Stomach (tissue), 9 donors: ENCODE data around the gene HLA-F. TPM values are rescaled to one million over a fixed set of nuclear protein-coding genes. Genes with fewer than 3 reads are reported as not detected.

ENCODE experiments used
- DNase-seq, 2 donors: peaks; one replicate each; pipeline versions ENCODE4 v3.0.0 to v3.0.0-alpha.2; 2013 to 2019
- H3K27ac ChIP-seq, 5 donors: fragments of 200-600 bp in 4 of 5; sonication (generic) in 4 of 5; one replicate each; pipeline ENCODE4 v1.5.1; 2013 to 2019; ENCODE audit warnings: mild to moderate bottlenecking in 1 of 5, moderate library complexity in 1 of 5
- H3K27me3 ChIP-seq, 3 donors: fragments of 200-600 bp; sonication (generic); one replicate each; pipeline ENCODE4 v1.5.1; 2017 to 2019; ENCODE audit warnings: mixed run types in 1 of 3
- H3K36me3 ChIP-seq, 4 donors: fragments of 200-600 bp; sonication (generic); 1 replicate in 3 of 4; 2 replicates in 1 of 4; pipeline ENCODE4 v1.5.1; 2016 to 2019
- H3K4me1 ChIP-seq, 4 donors: fragments of 200-600 bp; sonication (generic); one replicate each; pipeline ENCODE4 v1.5.1; 2016 to 2019
- H3K4me3 ChIP-seq, 4 donors: fragments of 200-600 bp; sonication (generic) in 3 of 4; one replicate each; pipeline ENCODE4 v1.5.1; 2016 to 2019; ENCODE audit warnings: mild to moderate bottlenecking in 1 of 4
- H3K9me3 ChIP-seq, 4 donors: fragments of 200-600 bp; sonication (generic); one replicate each; pipeline ENCODE4 v1.5.1; 2016 to 2019
- EP300 ChIP-seq: sonication (generic); formaldehyde crosslinking; IDR thresholded peaks from one replicate; pipeline ENCODE4 v1.6.1; 2017; ENCODE audit warnings: antibody characterized with exemption
- POLR2A ChIP-seq, 4 donors: fragments of 450-650 bp; IDR thresholded peaks; one replicate each; pipeline ENCODE4 v1.6.1; 2016; ENCODE audit warnings: antibody characterized with exemption in 4 of 4, control low read depth in 2 of 4, mild to moderate bottlenecking in 1 of 4, moderate library complexity in 1 of 4
- POLR2AphosphoS5 ChIP-seq, 3 donors: sonication (generic); formaldehyde crosslinking; IDR thresholded peaks; one replicate each; pipeline ENCODE4 v1.6.1; 2016; ENCODE audit warnings: antibody characterized with exemption in 3 of 3
- WGBS, 5 donors: extraction: QIAGEN DNeasy Blood & Tissue Kit in 3 of 5; methylation state at CpG; one replicate each; pipeline versions ENCODE4 v1.1.5 to v1.1.7; 2013 to 2018; 5-methylcytosine and 5-hydroxymethylcytosine counted together
- intact Hi-C: fragments of 100-400 bp; cut with DNase I; formaldehyde crosslinking; loops from one replicate; pipeline ENCODE4 v1.15.1; 2023; ENCODE audit warnings: low total_unique reads
- polyA plus RNA-seq, 3 donors: library from polyadenylated mRNA; stranded (reverse); fragments of 200-250 nt; gene quantifications; one replicate each; pipeline ENCODE4 v1.2.3, GENCODE V29; 2013
- total RNA-seq, 5 donors: library from RNA; depleted of rRNA; stranded (reverse); fragments of >200 nt; gene quantifications; one replicate each; pipeline versions ENCODE4 v1.1.0 to v1.2.3, GENCODE V29; 2014 to 2016
- TF ChIP-seq, protein P1 (sequence below), 7 experiments: fragments of 450-650 bp in 4 of 7; fragments of 200-600 bp in 3 of 7; sonication (generic) in 3 of 7; IDR thresholded peaks; one replicate each; pipeline ENCODE4 v1.5.1; 2016 to 2019; ENCODE audit warnings: antibody characterized with exemption in 7 of 7, control low read depth in 2 of 7, mild to moderate bottlenecking in 1 of 7
- donor health status: healthy with polysubstance abuse.
- donor health status: Bipolar disorder and iron deficiency.
- donor health status: healthy.

Gene HLA-F
- total and polyA plus RNA-seq, 8 donors, result 17.2 to 164 (median 96.6) TPM

GRCh38 chr6:29681811-29682210, 41.4 kb upstream of the HLA-F start:
- intact Hi-C loops, result no loop called here
- Histone ChIP-seq H3K27me3 (peaks cover 0 to 19% (median 10%) of the 10 kb centered on the region in 3 donors), H3K27ac (no peak overlapping the region), H3K9me3 (no peaks in the 10 kb centered on the region), H3K36me3 (no peaks in the 10 kb centered on the region), H3K4me3 (no peak overlapping the region), H3K4me1 (peaks cover 0 to 5% (median 0%) of the 10 kb centered on the region in 4 donors)
- WGBS, 5 donors, result 88 to 90% (median 89%) methylated on average over 8 of the region's 8 CpGs
- no peak for DNase-seq
- TF ChIP-seq POLR2AphosphoS5 (IDR thresholded peaks at IDR 0.05), result no peak
- TF ChIP-seq, protein P1, sequence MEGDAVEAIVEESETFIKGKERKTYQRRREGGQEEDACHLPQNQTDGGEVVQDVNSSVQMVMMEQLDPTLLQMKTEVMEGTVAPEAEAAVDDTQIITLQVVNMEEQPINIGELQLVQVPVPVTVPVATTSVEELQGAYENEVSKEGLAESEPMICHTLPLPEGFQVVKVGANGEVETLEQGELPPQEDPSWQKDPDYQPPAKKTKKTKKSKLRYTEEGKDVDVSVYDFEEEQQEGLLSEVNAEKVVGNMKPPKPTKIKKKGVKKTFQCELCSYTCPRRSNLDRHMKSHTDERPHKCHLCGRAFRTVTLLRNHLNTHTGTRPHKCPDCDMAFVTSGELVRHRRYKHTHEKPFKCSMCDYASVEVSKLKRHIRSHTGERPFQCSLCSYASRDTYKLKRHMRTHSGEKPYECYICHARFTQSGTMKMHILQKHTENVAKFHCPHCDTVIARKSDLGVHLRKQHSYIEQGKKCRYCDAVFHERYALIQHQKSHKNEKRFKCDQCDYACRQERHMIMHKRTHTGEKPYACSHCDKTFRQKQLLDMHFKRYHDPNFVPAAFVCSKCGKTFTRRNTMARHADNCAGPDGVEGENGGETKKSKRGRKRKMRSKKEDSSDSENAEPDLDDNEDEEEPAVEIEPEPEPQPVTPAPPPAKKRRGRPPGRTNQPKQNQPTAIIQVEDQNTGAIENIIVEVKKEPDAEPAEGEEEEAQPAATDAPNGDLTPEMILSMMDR (IDR thresholded peaks at IDR 0.05), result no peak
- TF ChIP-seq EP300, result no peak
- no peak for TF ChIP-seq POLR2A (IDR thresholded peaks at IDR 0.05)

GRCh38 chr6:29685718-29686326, 37.4 kb upstream of the HLA-F start:
- DNase-seq, result no peak
- no peaks in the 10 kb centered on the region for H3K9me3 ChIP-seq
- intact Hi-C loops, result no loop called here
- no peak overlapping the region for H3K27ac ChIP-seq
- H3K27me3 ChIP-seq, result peaks cover 0 to 9% (median 4%) of the 10 kb centered on the region in 3 donors
- H3K36me3 ChIP-seq, result no peaks in the 10 kb centered on the region
- no peak overlapping the region for H3K4me3 ChIP-seq
- 60 to 62% (median 61%) methylated on average over 15 of the region's 15 CpGs for WGBS, 5 donors
- TF ChIP-seq EP300 (no peak), POLR2A (IDR thresholded peaks at IDR 0.05) (no peak), POLR2AphosphoS5 (IDR thresholded peaks at IDR 0.05) (no peak)
- TF ChIP-seq, protein P1 (IDR thresholded peaks at IDR 0.05), result no peak
- H3K4me1 ChIP-seq, result no peaks in the 10 kb centered on the region

GRCh38 chr6:29694637-29695036, 28.6 kb upstream of the HLA-F start:
- Histone ChIP-seq H3K27ac (no peak overlapping the region), H3K27me3 (peaks cover 0 to 10% (median 0%) of the 10 kb centered on the region in 3 donors), H3K4me1 (no peaks in the 10 kb centered on the region), H3K4me3 (no peak overlapping the region), H3K36me3 (no peaks in the 10 kb centered on the region), H3K9me3 (peaks cover 0 to 9% (median 4%) of the 10 kb centered on the region in 4 donors)
- TF ChIP-seq, protein P1 (IDR thresholded peaks at IDR 0.05), result no peak
- no peak for TF ChIP-seq POLR2A (IDR thresholded peaks at IDR 0.05)
- no peak for TF ChIP-seq POLR2AphosphoS5 (IDR thresholded peaks at IDR 0.05)
- TF ChIP-seq EP300, result no peak
- DNase-seq, result no peak
- 45 to 65% (median 55%) methylated on average over 3 of the region's 3 CpGs for WGBS, 5 donors
- intact Hi-C loops, result no loop called here

- Histone ChIP-seq H3K4me3 (no peak overlapping the region), H3K9me3 (peaks cover 0 to 9% (median 4%) of the 10 kb centered on the region in 4 donors), H3K27me3 (peaks cover 0 to 10% (median 0%) of the 10 kb centered on the region in 3 donors), H3K36me3 (no peaks in the 10 kb centered on the region), H3K4me1 (no peaks in the 10 kb centered on the region), H3K27ac (no peak overlapping the region)
- DNase-seq, result no peak
- intact Hi-C loops, result no loop called here
- 64 to 75% (median 73%) methylated on average over 10 of the region's 10 CpGs for WGBS, 5 donors
- no peak for TF ChIP-seq POLR2AphosphoS5 (IDR thresholded peaks at IDR 0.05)
- TF ChIP-seq, protein P1 (IDR thresholded peaks at IDR 0.05), result no peak
- TF ChIP-seq EP300, result no peak
- TF ChIP-seq POLR2A (IDR thresholded peaks at IDR 0.05), result no peak
Measured at GRCh38 chr6:29696147-29697125, 26.8 kb upstream of the HLA-F start.
